A549 (cell line): ENCODE measurements around the gene CSTF1. TPM values are rescaled to one million over a fixed set of nuclear protein-coding genes. Genes with fewer than 3 reads are reported as not detected.
A peak's percentile ranks its signal among the peaks of the same experiment; 100 is the strongest.

ENCODE experiments used
- ATAC-seq, 2 experiments: fragments of 200-7000 bp in 1 of 2; fragments of >200 bp in 1 of 2; cut with Nextera tagmentation in 1 of 2; cut with Tn5 transposase in 1 of 2; 3 replicates each; pipeline versions ENCODE4 v1.8.0 to v1.9.1; 2018 to 2020; ENCODE audit warnings: mild to moderate bottlenecking in 1 of 2, moderate library complexity in 1 of 2
- CTCF ChIA-PET: fragments of 300-600 bp; sonication (Branson Sonifier 250); formaldehyde crosslinking; extraction: SDS; loops from one replicate; lab custom pipeline; 2021; ENCODE audit warnings: antibody characterized with exemption, inconsistent platforms; lab: Yijun Ruan, JAX
- POLR2A ChIA-PET: fragments of 350-600 bp; formaldehyde crosslinking; extraction: SDS; loops from one replicate; lab custom pipeline; 2021; ENCODE audit warnings: antibody characterized with exemption, inconsistent platforms; lab: Yijun Ruan, JAX
- DNase-seq, 2 experiments: peaks; one replicate each; pipeline versions ENCODE4 v3.0.0 to v3.0.0-alpha.2; 2011 to 2016; ENCODE audit warnings: low read depth in 1 of 2, low spot score in 1 of 2
- FAIRE-seq: peaks from 2 replicates; lab custom pipeline; 2011; peaks lifted over from hg19 to GRCh38; lab: Jason Lieb, UNC
- H3K27ac ChIP-seq, 2 experiments: fragments of >200 bp; sonication (Bioruptor Twin); formaldehyde crosslinking; 3 replicates each; pipeline ENCODE4 v1.5.1; 2016 to 2017
- H3K4me1 ChIP-seq: fragments of >200 bp; sonication (Bioruptor Twin); formaldehyde crosslinking; 3 replicates; pipeline ENCODE4 v1.6.1; 2016
- H3K4me2 ChIP-seq: fragments of >200 bp; sonication (Bioruptor Twin); formaldehyde crosslinking; 3 replicates; pipeline ENCODE4 v1.6.1; 2016
- H3K4me3 ChIP-seq: fragments of >200 bp; sonication (Bioruptor Twin); formaldehyde crosslinking; 3 replicates; pipeline ENCODE4 v1.5.1; 2016
- H3K9me3 ChIP-seq: fragments of >200 bp; sonication (Bioruptor Twin); formaldehyde crosslinking; 3 replicates; pipeline ENCODE4 v1.6.1; 2016
- EHF ChIP-seq: fragments of 250-450 bp; sonication (Bioruptor Pico); IDR thresholded peaks from 2 replicates; pipeline ENCODE4 v1.5.0; 2020; ENCODE audit warnings: mild to moderate bottlenecking
- EHMT2 ChIP-seq: fragments of 200-600 bp; sonication (generic); IDR thresholded peaks from 2 replicates; pipeline ENCODE4 v1.6.1; 2016; ENCODE audit warnings: antibody characterized with exemption, low read depth, mild to moderate bottlenecking, moderate library complexity
- EP300 ChIP-seq, 2 experiments: fragments of >200 bp; sonication (Bioruptor Twin); formaldehyde crosslinking; IDR thresholded peaks; 2 replicates in 1 of 2; 3 replicates in 1 of 2; pipeline ENCODE4 v1.6.1; 2016 to 2017
- GATA3 ChIP-seq: IDR thresholded peaks from 2 replicates; pipeline ENCODE4 v1.6.1; 2012; ENCODE audit warnings: borderline replicate concordance
- HDAC2 ChIP-seq: fragments of 200-600 bp; sonication (generic); IDR thresholded peaks from 2 replicates; pipeline ENCODE4 v1.6.1; 2016
- HOXA7 ChIP-seq: fragments of 250-450 bp; sonication (Bioruptor Pico); IDR thresholded peaks from 2 replicates; pipeline ENCODE4 v1.5.0; 2020; ENCODE audit warnings: mild to moderate bottlenecking, moderate library complexity
- HOXB13 ChIP-seq: fragments of 250-450 bp; sonication (Bioruptor Pico); IDR thresholded peaks from 2 replicates; pipeline ENCODE4 v1.5.0; 2020; ENCODE audit warnings: low read depth, mild to moderate bottlenecking, moderate library complexity
- KDM1A ChIP-seq: fragments of 200-600 bp; sonication (generic); IDR thresholded peaks from 2 replicates; pipeline ENCODE4 v1.6.1; 2016; ENCODE audit warnings: low read depth, mild to moderate bottlenecking
- MYC ChIP-seq: IDR thresholded peaks from 2 replicates; pipeline ENCODE4 v1.6.1; 2012; ENCODE audit warnings: mild to moderate bottlenecking, inconsistent platforms, low read length, improper control_type of control experiment, borderline replicate concordance
- NPAS2 ChIP-seq: fragments of 250-450 bp; sonication (Bioruptor Pico); IDR thresholded peaks from 2 replicates; pipeline ENCODE4 v1.8.0; 2022; ENCODE audit warnings: mild to moderate bottlenecking, moderate library complexity, borderline replicate concordance
- POLR2AphosphoS2 ChIP-seq: conservative IDR thresholded peaks from 2 replicates; pipeline ENCODE4 v1.6.1; 2012; ENCODE audit warnings: low read length, improper control_type of control experiment, inconsistent platforms
- RAD21 ChIP-seq, 2 experiments: fragments of >200 bp in 1 of 2; sonication (Bioruptor Twin) in 1 of 2; formaldehyde crosslinking in 1 of 2; IDR thresholded peaks in 1 of 2; conservative IDR thresholded peaks in 1 of 2; 2 replicates in 1 of 2; 3 replicates in 1 of 2; pipeline ENCODE4 v1.6.1; 2012 to 2018; ENCODE audit warnings: inconsistent platforms in 1 of 2
- RARB ChIP-seq: fragments of 250-450 bp; sonication (Bioruptor Pico); IDR thresholded peaks from 2 replicates; pipeline ENCODE4 v1.8.0; 2021; ENCODE audit warnings: mild to moderate bottlenecking, moderate library complexity
- SMC3 ChIP-seq: fragments of >200 bp; sonication (Bioruptor Twin); formaldehyde crosslinking; IDR thresholded peaks from 3 replicates; pipeline ENCODE4 v1.6.1; 2018; ENCODE audit warnings: inconsistent platforms
- TFCP2L1 ChIP-seq: fragments of 250-450 bp; sonication (Bioruptor Pico); IDR thresholded peaks from 2 replicates; pipeline ENCODE4 v1.5.0; 2021; ENCODE audit warnings: mild to moderate bottlenecking
- ZFP36 ChIP-seq: fragments of 450-650 bp; IDR thresholded peaks from 2 replicates; pipeline ENCODE4 v1.6.1; 2014; ENCODE audit warnings: borderline replicate concordance; ENCODE audit not compliant: partially characterized antibody
- ZNF302 ChIP-seq: fragments of 250-450 bp; sonication (Bioruptor Pico); IDR thresholded peaks from 2 replicates; pipeline ENCODE4 v1.9.0; 2021; ENCODE audit warnings: inconsistent platforms, mild to moderate bottlenecking, moderate library complexity
- WGBS: methylation state at CpG from one replicate; pipeline ENCODE4 v1.1.6; 2017; ENCODE audit errors: missing lambda C conversion rate; 5-methylcytosine and 5-hydroxymethylcytosine counted together
- polyA plus RNA-seq, 4 experiments: library from polyadenylated mRNA; depleted of rRNA in 3 of 4; stranded (reverse); fragments of >200 nt; fragmentation: RNase III in 1 of 4; extraction: RNeasy Plus Mini Kit Qiagen cat#74134 plus additional on column Dnase treatment in 1 of 4; gene quantifications; 2 replicates in 3 of 4; 3 replicates in 1 of 4; pipeline ENCODE4 v1.2.3, GENCODE V29; 2011 to 2017
- TF ChIP-seq, protein P1 (sequence below): fragments of >200 bp; sonication (Bioruptor Twin); formaldehyde crosslinking; IDR thresholded peaks from 3 replicates; pipeline ENCODE4 v1.5.1; 2016
- TF ChIP-seq, protein P2 (sequence below): fragments of 150-350 bp; IDR thresholded peaks from 2 replicates; pipeline ENCODE4 v1.6.1; 2014; ENCODE audit warnings: low read depth, mild to moderate bottlenecking, low read length
- TF ChIP-seq, protein P3 (sequence below): fragments of 450-650 bp; IDR thresholded peaks from 2 replicates; pipeline ENCODE4 v1.6.1; 2014; ENCODE audit warnings: antibody characterized with exemption
- TF ChIP-seq, protein P4 (sequence below): IDR thresholded peaks from 2 replicates; pipeline ENCODE4 v1.6.1; 2012

Gene CSTF1
- polyA plus RNA-seq, 2 of the 4 experiments (the other 2 are of a cell fraction): 40.9 to 79.9 TPM

DNA sequence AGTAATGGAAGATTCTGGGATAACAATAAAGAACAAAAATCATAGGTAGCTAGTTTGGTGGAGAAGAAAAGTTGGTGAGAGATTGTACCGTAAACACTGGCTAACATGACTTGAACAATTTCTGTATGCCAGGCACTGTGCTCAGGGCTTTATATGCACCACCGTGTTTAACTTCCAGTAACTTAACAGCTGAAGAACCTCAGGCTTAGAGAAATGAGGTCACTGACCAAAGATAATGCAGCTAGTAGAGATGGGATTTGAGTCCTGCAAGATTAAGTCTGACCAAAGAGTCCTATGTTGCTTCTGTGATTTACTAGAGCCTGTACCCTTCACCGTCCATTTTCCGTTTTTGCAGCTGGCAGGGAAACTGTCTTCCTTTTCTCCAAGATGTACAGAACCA is 2.7 kb downstream of the CSTF1 start (continued):
- no peak for TF ChIP-seq TFCP2L1

DNA sequence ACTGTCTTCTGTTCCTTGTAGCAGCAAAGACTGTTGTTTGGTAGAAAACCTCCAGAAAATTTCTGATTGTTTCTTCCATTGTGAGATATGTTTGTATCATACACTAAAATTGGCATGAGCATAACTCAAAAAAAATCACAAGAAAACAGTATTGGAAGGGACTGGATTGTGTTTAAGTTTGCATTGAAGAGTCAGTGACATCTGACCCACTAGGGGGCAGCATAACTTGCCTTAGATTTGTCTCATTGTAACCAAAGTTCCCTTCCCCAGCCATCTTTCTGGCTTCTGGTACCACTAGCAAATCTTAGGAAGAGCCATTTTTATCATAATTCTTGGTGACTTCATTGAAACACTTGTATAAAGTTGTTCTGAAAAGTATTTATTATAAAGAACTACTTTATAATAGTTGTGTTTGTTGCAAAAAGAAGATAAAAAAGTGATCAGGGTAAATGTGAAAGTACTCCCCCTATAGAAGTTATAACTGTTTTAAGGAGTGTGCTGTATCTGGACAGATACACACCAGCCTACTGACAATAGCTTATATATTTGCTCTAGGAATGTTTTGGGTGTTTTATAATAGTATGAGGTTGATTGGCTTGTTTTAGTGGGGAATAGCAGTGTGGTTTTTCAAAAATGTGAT is 7.7 kb downstream of the CSTF1 start:
- Histone ChIP-seq H3K4me3 (no peak overlapping the region), H3K27ac (no peak overlapping the region), H3K9me3 (no peaks in the 10 kb centered on the region), H3K4me1 (no peaks in the 10 kb centered on the region), H3K4me2 (no peak overlapping the region)
- POLR2A ChIA-PET: no interaction called here
- no peak for TF ChIP-seq GATA3
- no peak for TF ChIP-seq EHF (CRISPR knock-in tag)
- peak; percentile 48 to 53; a peak in 3 of 5 replicates for TF ChIP-seq RAD21 (conservative IDR thresholded peaks at IDR 0.05 in 1 of 2, IDR thresholded peaks at IDR 0.05 in 1 of 2)
- TF ChIP-seq SMC3: peak; percentile 50; the same call in 2 of the 3 replicates
- no peak for TF ChIP-seq ZNF302 (CRISPR knock-in tag)
- TF ChIP-seq ZFP36: no peak
- TF ChIP-seq, protein P1, sequence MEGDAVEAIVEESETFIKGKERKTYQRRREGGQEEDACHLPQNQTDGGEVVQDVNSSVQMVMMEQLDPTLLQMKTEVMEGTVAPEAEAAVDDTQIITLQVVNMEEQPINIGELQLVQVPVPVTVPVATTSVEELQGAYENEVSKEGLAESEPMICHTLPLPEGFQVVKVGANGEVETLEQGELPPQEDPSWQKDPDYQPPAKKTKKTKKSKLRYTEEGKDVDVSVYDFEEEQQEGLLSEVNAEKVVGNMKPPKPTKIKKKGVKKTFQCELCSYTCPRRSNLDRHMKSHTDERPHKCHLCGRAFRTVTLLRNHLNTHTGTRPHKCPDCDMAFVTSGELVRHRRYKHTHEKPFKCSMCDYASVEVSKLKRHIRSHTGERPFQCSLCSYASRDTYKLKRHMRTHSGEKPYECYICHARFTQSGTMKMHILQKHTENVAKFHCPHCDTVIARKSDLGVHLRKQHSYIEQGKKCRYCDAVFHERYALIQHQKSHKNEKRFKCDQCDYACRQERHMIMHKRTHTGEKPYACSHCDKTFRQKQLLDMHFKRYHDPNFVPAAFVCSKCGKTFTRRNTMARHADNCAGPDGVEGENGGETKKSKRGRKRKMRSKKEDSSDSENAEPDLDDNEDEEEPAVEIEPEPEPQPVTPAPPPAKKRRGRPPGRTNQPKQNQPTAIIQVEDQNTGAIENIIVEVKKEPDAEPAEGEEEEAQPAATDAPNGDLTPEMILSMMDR: peak; percentile 75
- no peak for TF ChIP-seq POLR2AphosphoS2
- CTCF ChIA-PET: interaction anchor here (0.9 to 1.6 kb wide), 5 partner anchors 8 to 115 kb away, joined by 3 to 6 read pairs (median 3); partner anchors contain the start of genes AURKA, CASS4 and CSTF1
- FAIRE-seq (no peak), DNase-seq (peak; percentile 41 to 71), ATAC-seq (peak; percentile 78 to 79; a peak in 5 of 6 replicates)

DNA sequence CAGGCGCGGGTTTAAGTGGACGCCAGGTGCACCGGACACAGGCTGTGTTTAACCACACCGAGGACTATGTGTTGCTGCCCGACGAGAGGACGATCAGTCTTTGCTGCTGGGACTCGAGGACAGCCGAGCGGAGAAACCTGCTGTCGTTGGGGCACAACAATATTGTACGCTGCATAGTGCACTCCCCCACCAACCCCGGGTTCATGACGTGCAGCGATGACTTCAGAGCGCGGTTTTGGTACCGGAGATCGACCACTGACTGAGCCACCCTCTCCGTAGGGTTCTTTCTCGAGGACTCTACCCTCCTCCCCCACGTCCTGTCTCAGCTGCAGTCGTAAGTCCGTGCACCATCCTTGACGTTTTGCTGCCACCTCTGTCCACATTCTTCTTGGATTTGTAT is 11.0 kb downstream of the CSTF1 start:
- TF ChIP-seq MYC: no peak
- TF ChIP-seq EHMT2: no peak
- TF ChIP-seq, protein P2, sequence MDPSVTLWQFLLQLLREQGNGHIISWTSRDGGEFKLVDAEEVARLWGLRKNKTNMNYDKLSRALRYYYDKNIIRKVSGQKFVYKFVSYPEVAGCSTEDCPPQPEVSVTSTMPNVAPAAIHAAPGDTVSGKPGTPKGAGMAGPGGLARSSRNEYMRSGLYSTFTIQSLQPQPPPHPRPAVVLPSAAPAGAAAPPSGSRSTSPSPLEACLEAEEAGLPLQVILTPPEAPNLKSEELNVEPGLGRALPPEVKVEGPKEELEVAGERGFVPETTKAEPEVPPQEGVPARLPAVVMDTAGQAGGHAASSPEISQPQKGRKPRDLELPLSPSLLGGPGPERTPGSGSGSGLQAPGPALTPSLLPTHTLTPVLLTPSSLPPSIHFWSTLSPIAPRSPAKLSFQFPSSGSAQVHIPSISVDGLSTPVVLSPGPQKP: no peak
- TF ChIP-seq EP300 (IDR thresholded peaks at IDR 0.05): no peak
- TF ChIP-seq, protein P3, sequence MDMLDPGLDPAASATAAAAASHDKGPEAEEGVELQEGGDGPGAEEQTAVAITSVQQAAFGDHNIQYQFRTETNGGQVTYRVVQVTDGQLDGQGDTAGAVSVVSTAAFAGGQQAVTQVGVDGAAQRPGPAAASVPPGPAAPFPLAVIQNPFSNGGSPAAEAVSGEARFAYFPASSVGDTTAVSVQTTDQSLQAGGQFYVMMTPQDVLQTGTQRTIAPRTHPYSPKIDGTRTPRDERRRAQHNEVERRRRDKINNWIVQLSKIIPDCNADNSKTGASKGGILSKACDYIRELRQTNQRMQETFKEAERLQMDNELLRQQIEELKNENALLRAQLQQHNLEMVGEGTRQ: no peak
- no peak for TF ChIP-seq KDM1A
- no peak for TF ChIP-seq POLR2AphosphoS2
- TF ChIP-seq, protein P1: no peak
- no peak for TF ChIP-seq HOXB13 (CRISPR knock-in tag)
- TF ChIP-seq HDAC2: no peak
- TF ChIP-seq, protein P4, sequence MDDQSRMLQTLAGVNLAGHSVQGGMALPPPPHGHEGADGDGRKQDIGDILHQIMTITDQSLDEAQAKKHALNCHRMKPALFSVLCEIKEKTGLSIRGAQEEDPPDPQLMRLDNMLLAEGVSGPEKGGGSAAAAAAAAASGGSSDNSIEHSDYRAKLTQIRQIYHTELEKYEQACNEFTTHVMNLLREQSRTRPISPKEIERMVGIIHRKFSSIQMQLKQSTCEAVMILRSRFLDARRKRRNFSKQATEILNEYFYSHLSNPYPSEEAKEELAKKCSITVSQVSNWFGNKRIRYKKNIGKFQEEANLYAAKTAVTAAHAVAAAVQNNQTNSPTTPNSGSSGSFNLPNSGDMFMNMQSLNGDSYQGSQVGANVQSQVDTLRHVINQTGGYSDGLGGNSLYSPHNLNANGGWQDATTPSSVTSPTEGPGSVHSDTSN: no peak
- TF ChIP-seq RARB (CRISPR knock-in tag): no peak
- TF ChIP-seq HOXA7 (CRISPR knock-in tag): no peak
- TF ChIP-seq NPAS2 (CRISPR knock-in tag): no peak
- TF ChIP-seq ZNF302 (CRISPR knock-in tag): no peak
- ATAC-seq (no peak), FAIRE-seq (no peak), DNase-seq (no peak)
- Histone ChIP-seq H3K4me1 (no peaks in the 10 kb centered on the region), H3K9me3 (no peaks in the 10 kb centered on the region), H3K27ac (no peak overlapping the region), H3K4me3 (no peak overlapping the region), H3K4me2 (no peak overlapping the region)
- WGBS: 96% methylated on average over 26 of the region's 26 CpGs
- ChIA-PET CTCF (no interaction called here), POLR2A (no interaction called here)
